Central memory CD8-positive, alpha-beta T cell (primary cell): ENCODE results near the gene SLC22A15.
A peak's percentile ranks its signal among the peaks of the same experiment; 100 is the strongest.

Experiments used
- ATAC-seq: fragments of 150-1000 bp; cut with Tn5 transposase; replicated peaks from 2 replicates; pipeline ENCODE4 v1.10.0; 2022; ENCODE audit warnings: mild to moderate bottlenecking, moderate FRiP score, moderate number of reproducible peaks; ENCODE audit not compliant: poor library complexity, severe bottlenecking; ENCODE audit errors: extremely low read depth
- DNase-seq, 2 donors: peaks; one replicate each; pipeline ENCODE4 v3.0.0; 2021; ENCODE audit warnings: low spot score in 2 of 2
- H3K27ac Mint-ChIP-seq: one replicate; pipeline ENCODE4 v1.8.0; 2022; ENCODE audit warnings: low read depth, mild to moderate bottlenecking, moderate library complexity, mixed read lengths
- H3K27me3 Mint-ChIP-seq: one replicate; pipeline ENCODE4 v1.8.0; 2022; ENCODE audit warnings: mixed read lengths
- H3K36me3 Mint-ChIP-seq: one replicate; pipeline ENCODE4 v1.8.0; 2022; ENCODE audit warnings: mild to moderate bottlenecking, moderate library complexity, mixed read lengths; ENCODE audit not compliant: insufficient read depth
- H3K4me1 Mint-ChIP-seq: one replicate; pipeline ENCODE4 v1.8.0; 2022; ENCODE audit warnings: mixed read lengths
- H3K4me3 Mint-ChIP-seq: one replicate; pipeline ENCODE4 v1.8.0; 2022; ENCODE audit warnings: mild to moderate bottlenecking, moderate library complexity, mixed read lengths
- H3K9me3 Mint-ChIP-seq: one replicate; pipeline ENCODE4 v1.8.0; 2022; ENCODE audit warnings: mixed read lengths

Gene SLC22A15

DNA sequence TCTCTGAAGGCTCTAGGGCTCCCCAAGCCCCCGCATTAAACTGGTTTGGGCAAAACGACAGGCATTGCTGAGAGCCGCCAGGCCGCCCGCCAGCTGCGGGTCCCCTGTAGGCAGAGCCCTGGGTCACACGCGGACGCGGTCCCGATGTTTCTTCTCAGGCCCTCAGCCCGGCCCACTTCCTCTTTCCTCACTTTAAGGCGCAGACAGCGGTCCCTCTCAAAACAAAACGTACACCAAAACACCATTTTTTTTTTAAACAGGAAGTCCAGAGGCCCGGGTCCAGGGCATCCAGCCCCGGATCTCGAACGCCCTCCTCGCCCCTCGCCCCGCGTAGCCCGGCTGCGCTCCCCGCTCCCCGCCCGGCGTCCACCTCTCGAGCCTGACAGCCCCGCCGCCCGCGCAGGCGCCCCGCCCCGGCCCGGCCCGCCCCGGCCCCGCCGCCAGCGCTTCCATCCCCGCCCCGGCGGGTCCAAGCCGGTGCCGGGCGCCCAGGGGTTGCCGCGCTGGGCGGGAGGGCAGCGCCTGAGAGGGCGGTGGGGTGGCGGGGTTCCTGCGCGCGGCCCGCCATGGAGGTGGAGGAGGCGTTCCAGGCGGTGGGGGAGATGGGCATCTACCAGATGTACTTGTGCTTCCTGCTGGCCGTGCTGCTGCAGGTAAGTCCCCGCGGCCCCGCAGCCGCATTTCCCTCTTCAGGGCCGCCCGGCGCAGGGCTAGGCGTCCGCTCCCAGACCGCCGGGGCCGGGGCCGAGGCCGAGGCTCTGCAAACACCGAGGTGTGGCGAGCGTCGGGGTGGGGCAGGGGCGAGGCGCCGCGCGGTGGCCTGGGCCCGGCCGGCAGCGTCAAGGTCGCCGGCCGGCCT is at the start of gene SLC22A15:
TSS of gene SLC22A15 (plus strand) at position 452 of the 859 bp plus-strand sequence. CDS start at position 567, 115 bp downstream.
- peaks cover 48% of the 10 kb centered on the region for H3K27me3 Mint-ChIP-seq
- H3K4me1 Mint-ChIP-seq, result peaks cover 6% of the 10 kb centered on the region
- H3K27ac Mint-ChIP-seq, result peak within 1 kb of the TSS; percentile 70
- peak within 1 kb of the TSS; percentile 79 for H3K4me3 Mint-ChIP-seq
- ATAC-seq (peak; percentile 59), DNase-seq (peak in 1 of 2 donors; percentile 11)
- H3K36me3 Mint-ChIP-seq, result peaks cover 2% of the 10 kb centered on the region
- no peaks in the 10 kb centered on the region for H3K9me3 Mint-ChIP-seq

DNA sequence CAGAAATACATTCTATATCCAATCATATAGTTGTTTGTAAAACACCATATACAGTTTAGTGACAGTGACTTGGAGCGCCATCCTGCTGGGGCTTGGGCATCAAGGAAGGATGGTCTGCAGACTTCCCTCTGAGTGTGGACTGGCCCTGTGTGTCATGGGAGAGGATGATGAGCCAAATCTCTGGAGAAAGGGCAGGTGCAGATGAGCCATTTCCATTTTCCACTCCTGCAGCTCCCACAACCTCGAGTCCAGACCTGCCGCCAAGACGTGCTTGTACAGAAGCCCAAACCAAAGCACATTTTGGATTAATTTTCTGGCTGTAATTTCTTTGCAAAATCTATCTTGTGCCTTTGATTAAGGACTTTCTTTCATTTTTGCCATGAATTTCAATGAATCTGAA is 48.3 kb upstream of the SLC22A15 start:
- ATAC-seq, result no peak
- no peak overlapping the region for H3K27ac Mint-ChIP-seq
- H3K4me3 Mint-ChIP-seq, result no peak overlapping the region
- H3K9me3 Mint-ChIP-seq, result no peaks in the 10 kb centered on the region
- DNase-seq, result no peak
- no peaks in the 10 kb centered on the region for H3K4me1 Mint-ChIP-seq
- peaks cover 29% of the 10 kb centered on the region for H3K27me3 Mint-ChIP-seq
- peaks cover 2% of the 10 kb centered on the region for H3K36me3 Mint-ChIP-seq

DNA sequence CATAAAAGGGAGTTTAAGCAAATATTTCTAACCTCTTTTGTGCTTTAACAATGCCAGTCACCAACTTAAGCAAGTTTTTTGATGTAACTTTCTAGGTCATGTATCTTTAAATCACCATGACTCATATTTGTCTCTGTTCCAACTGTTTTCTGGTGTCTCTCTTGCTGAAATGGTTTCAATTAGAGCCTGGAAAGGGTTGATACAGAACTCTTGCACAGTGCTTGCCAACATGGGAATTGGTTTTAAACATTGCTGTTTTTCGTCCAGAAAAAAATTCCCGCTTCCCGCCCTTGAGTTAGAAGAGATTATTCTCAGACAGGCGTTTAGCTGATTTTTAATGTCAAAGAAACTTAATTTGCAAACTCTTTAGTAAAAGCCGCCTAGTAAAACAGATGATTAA is 46.4 kb upstream of the SLC22A15 start:
- H3K9me3 Mint-ChIP-seq, result no peaks in the 10 kb centered on the region

DNA sequence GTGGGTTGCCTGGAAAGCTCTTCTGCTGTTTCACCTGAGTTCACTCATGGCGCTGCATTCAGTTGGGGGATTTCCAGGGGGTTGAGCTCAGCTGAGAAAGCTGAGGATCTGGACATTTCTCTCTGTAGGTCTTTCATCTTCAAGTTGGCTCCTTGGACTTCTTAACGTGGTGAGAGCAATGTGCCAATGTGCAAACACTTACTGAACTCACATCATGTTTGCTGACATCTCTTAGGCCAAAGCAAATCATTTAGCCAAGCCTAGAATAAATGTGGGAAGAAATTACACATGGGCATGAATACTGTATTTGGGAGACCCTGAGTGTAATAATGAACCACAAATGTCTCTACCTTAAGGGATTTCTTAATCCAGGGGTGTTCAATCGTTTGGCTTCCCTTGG is 42.7 kb upstream of the SLC22A15 start:
- Mint-ChIP-seq H3K4me3 (no peak overlapping the region), H3K4me1 (no peaks in the 10 kb centered on the region)
- ATAC-seq, result no peak

More for the DNA sequence above, 46.4 kb upstream of the SLC22A15 start:
- DNase-seq (no peak), ATAC-seq (no peak)
- H3K36me3 Mint-ChIP-seq, result no peaks in the 10 kb centered on the region
- no peak overlapping the region for H3K4me3 Mint-ChIP-seq
- peaks cover 41% of the 10 kb centered on the region for H3K27me3 Mint-ChIP-seq
- no peaks in the 10 kb centered on the region for H3K4me1 Mint-ChIP-seq
- no peak overlapping the region for H3K27ac Mint-ChIP-seq

DNA sequence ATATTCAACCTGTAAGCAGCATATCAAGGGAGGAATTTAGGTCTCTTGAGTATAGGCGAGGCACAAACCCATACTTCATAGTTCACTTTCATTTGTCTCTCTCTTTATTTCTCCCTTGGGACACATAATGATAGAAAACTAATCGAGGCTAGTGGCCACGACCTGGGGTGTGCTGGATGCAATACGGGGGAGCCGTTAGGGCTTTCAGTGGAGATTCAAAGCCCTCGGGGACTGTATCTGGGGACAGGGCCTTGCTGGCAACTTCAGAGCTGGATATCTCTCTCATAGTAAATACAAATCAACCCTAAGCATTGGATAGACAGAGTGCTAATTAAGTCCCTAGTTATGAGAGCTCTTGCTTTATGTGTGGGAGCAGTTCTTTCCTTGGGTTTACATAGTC is 36.9 kb upstream of the SLC22A15 start:
- Mint-ChIP-seq H3K4me1 (no peaks in the 10 kb centered on the region), H3K27ac (no peak overlapping the region), H3K36me3 (no peaks in the 10 kb centered on the region), H3K4me3 (no peak overlapping the region), H3K27me3 (peaks cover 7% of the 10 kb centered on the region), H3K9me3 (no peaks in the 10 kb centered on the region)
- ATAC-seq, result no peak
- no peak for DNase-seq

More for the DNA sequence above, 42.7 kb upstream of the SLC22A15 start:
- H3K9me3 Mint-ChIP-seq, result no peaks in the 10 kb centered on the region
- H3K36me3 Mint-ChIP-seq, result no peaks in the 10 kb centered on the region
- DNase-seq, result no peak
- peaks cover 33% of the 10 kb centered on the region for H3K27me3 Mint-ChIP-seq
- H3K27ac Mint-ChIP-seq, result no peak overlapping the region

DNA sequence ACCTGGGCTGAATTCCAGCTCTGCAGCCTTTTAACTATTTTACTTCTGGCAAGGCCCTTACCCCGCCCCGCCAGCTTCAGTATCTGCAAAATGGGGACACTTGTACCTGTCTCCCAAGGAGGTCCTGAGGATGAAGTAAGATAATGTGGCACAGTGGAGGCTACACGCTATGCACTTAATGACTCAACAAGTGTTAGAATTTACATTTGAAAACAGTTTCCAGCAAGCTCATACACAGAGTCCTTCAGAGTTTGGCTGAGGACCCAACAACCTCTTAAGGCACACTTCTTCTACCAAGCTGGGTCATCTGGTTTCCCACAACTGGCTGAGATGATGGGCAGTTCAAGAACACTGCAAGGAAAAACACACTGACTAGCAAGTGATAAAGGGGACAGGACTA is 30.2 kb upstream of the SLC22A15 start:
- Mint-ChIP-seq H3K36me3 (no peaks in the 10 kb centered on the region), H3K27ac (no peak overlapping the region), H3K4me3 (no peak overlapping the region), H3K27me3 (peaks cover 43% of the 10 kb centered on the region), H3K9me3 (no peaks in the 10 kb centered on the region), H3K4me1 (no peaks in the 10 kb centered on the region)
- no peak for DNase-seq
- ATAC-seq, result no peak

DNA sequence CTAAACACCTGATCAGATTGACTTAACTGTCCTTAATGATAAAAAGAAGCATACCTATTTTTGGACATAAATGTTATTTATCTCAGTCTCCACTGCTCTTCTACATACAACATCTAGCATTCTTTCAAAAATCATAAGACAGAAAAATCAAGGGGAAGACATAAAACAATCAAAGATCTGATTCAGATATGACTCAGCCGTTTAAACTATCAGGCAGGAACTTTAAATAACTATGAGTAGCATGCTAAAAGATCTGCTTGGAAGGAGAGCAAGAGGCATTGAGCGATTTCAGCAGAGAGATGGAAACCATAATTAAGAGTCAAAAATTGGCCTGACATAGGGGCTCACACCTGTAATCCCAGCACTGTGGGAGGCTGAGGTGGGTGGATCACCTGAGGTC is 27.2 kb upstream of the SLC22A15 start:
- Mint-ChIP-seq H3K4me3 (no peak overlapping the region), H3K4me1 (no peaks in the 10 kb centered on the region), H3K27ac (no peak overlapping the region), H3K36me3 (no peaks in the 10 kb centered on the region), H3K27me3 (peaks cover 43% of the 10 kb centered on the region), H3K9me3 (no peaks in the 10 kb centered on the region)
- DNase-seq (no peak), ATAC-seq (no peak)

DNA sequence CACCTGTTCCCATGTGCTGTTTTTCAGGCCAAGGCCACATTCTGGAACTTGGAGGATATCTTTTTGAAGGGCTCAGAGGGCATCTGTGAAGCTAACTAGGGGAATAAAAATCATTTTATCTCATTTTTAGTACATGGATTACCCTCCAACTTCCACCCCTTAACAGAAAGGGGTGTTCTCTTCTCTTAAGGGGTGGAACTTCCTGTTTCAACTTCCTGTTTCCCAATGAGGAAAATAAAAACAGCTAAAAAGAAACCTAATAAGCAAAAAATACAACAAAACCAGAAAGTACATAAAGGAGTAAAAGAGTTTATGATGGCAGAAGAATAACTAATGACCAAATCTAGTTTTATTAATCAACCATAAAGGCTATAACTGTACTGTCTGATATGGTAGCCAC is 24.8 kb upstream of the SLC22A15 start:
- ATAC-seq (no peak), DNase-seq (no peak)
- Mint-ChIP-seq H3K4me1 (no peaks in the 10 kb centered on the region), H3K4me3 (no peak overlapping the region), H3K27ac (no peak overlapping the region), H3K27me3 (peaks cover 55% of the 10 kb centered on the region), H3K36me3 (no peaks in the 10 kb centered on the region), H3K9me3 (no peaks in the 10 kb centered on the region)

DNA sequence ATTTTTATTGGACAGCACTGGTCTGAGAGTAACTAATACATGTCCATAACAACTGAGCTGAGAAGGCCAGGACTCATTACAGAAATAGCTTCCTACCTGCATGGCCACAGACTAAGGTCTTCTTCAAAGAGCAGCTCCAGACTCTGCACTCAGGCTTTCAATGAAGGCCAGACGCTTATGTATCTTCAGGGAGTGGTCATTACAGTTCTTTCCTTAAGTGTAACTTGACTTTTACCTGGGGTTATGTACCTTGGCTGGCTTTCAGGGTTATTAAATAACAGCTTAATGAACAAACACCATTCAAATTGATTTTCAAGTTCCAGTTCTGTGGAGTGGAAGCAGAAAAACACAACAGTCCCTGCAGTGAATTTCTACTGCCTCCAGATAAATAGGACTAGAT is 23.8 kb upstream of the SLC22A15 start:
- Mint-ChIP-seq H3K27me3 (peaks cover 55% of the 10 kb centered on the region), H3K4me1 (no peaks in the 10 kb centered on the region), H3K36me3 (no peaks in the 10 kb centered on the region), H3K9me3 (no peaks in the 10 kb centered on the region), H3K4me3 (no peak overlapping the region), H3K27ac (no peak overlapping the region)
- ATAC-seq (no peak), DNase-seq (no peak)

DNA sequence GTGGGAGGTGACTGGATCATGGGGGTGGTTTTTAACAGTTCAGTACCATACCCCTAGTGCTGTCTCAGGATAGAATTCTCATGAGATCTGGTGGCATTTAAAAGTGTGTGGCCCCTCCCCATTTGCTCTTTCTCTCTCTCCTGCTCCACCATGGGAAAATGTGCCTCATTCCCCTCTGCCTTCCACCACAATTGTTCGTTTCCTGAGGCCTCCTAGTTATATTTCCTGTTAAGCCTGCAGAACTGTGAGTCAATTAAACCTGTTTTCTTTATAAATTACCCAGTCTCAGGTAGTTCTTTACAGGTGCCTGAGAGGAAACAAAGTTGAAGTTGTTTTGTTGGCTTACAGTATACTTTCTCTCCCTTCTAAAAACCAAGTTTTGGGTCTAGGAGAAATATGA is 23.1 kb upstream of the SLC22A15 start:
- H3K4me3 Mint-ChIP-seq, result no peak overlapping the region
- no peak for ATAC-seq

DNA sequence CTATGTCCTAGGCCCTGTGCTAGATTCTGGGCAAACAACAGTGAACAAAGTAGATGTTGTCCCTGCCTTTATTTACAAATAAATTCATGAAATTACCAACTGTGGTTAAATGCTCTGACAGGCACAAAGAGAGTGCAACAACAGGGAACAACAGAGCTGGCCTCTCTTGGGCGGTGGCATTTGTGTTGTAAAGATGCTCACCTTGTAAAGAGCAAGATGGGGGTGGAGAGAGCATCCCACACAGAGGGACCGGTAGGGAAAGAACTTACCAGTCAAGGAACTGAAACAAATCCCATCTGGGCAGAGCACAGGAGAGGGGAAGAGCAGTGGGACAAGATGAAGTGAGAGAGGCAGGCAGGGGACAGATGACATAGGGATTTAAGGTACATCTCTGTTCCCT is 21.6 kb upstream of the SLC22A15 start:
- Mint-ChIP-seq H3K27me3 (peaks cover 35% of the 10 kb centered on the region), H3K4me1 (no peaks in the 10 kb centered on the region), H3K27ac (no peak overlapping the region), H3K9me3 (no peaks in the 10 kb centered on the region), H3K36me3 (no peaks in the 10 kb centered on the region), H3K4me3 (no peak overlapping the region)
- ATAC-seq (no peak), DNase-seq (no peak)

More for the DNA sequence above, 23.1 kb upstream of the SLC22A15 start:
- Mint-ChIP-seq H3K27me3 (peaks cover 50% of the 10 kb centered on the region), H3K36me3 (no peaks in the 10 kb centered on the region), H3K9me3 (no peaks in the 10 kb centered on the region), H3K27ac (no peak overlapping the region), H3K4me1 (no peaks in the 10 kb centered on the region)
- DNase-seq, result no peak

DNA sequence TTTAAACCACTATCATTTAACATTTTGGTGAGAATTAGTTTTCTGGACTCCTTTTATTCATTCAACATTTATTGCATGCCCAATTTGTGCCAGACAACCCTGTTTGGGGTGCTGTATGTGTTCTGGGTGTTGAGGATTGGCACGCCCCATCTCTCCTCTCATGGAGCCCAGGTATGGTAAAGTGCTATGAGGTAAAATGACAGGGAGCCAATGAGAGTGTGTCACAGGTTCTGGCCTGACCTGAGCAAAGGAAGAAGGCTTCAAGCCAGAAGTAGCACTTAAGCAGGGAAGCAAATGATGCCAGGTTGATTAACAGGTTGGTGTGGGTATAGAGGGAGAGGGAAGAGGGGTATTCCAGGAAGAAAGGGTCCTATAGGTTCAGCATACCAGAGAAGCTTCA is 21.1 kb upstream of the SLC22A15 start:
- ATAC-seq, result no peak
- Mint-ChIP-seq H3K36me3 (no peaks in the 10 kb centered on the region), H3K4me1 (no peaks in the 10 kb centered on the region), H3K27ac (no peak overlapping the region), H3K9me3 (no peaks in the 10 kb centered on the region), H3K4me3 (no peak overlapping the region), H3K27me3 (peaks cover 30% of the 10 kb centered on the region)
- no peak for DNase-seq

DNA sequence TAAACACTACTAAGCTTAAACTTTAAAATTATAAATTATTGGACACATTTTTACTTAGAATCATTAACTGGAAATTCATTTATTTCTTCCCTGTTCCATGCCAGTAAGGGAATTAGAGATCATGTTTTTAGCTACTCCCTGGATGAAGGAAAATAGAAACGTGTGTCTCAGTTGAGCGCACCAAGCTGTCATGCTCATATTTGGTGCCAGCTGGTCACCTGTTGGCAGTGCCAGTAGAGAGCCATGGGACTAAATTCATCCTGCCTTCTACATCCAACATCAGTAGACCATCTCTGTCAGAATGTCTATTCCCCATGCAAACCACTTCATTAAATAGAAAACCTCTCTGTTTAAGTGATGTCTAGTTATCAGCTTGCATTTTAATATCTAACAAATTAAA is 17.4 kb upstream of the SLC22A15 start:
- DNase-seq (no peak), ATAC-seq (no peak)
- Mint-ChIP-seq H3K27me3 (peaks cover 61% of the 10 kb centered on the region), H3K27ac (no peak overlapping the region), H3K36me3 (no peaks in the 10 kb centered on the region), H3K9me3 (no peaks in the 10 kb centered on the region), H3K4me3 (no peak overlapping the region), H3K4me1 (no peaks in the 10 kb centered on the region)
